Measurements from ENCODE around the gene FAIM. TPM values are rescaled to one million over a fixed set of nuclear protein-coding genes. Genes with fewer than 3 reads are reported as not detected.
"Not testable (repeated sequence)": the region's sequence is repeated elsewhere in the genome, so short reads cannot be mapped to it uniquely, and the experiment has no call there.

FAIM gene
- polyA plus RNA-seq, 1 of the 3 experiments (the other 2 are of a cell fraction) = 3.0 TPM

GRCh38 chr3:138594935-138595610 is 13.5 kb upstream of the FAIM start:
- H3F3A ChIP-seq (replicated peaks; ENCODE audit: insufficient read depth) = no peaks in the 10 kb centered on the region
- ChIA-PET POLR2A (interaction anchor here (1.0 to 2.7 kb wide), 3 partner anchors 14 to 408 kb away, joined by 3 to 15 read pairs (median 15); partner anchors contain the start of genes ARMC8 and FAIM), CTCF (interaction anchor here (0.6 to 7.5 kb wide), 35 partner anchors 8 to 734 kb away, joined by 3 to 272 read pairs (median 4); partner anchors contain the start of genes FAIM and PIK3CB)
- H3K36me3 ChIP-seq (replicated peaks in 1 of 2; ENCODE audit: control insufficient read depth in 1 of 2, insufficient read depth in 2 of 2, low read length in 1 of 2) = peaks cover 0 to 5% of the 10 kb centered on the region in 2 experiments
- no peaks in the 10 kb centered on the region for H3K79me2 ChIP-seq (ENCODE audit: insufficient read depth)
- no peak overlapping the region for H2AFZ ChIP-seq (ENCODE audit: low read depth)
- H4K20me1 ChIP-seq (ENCODE audit: insufficient read depth) = no peaks in the 10 kb centered on the region
- no peaks in the 10 kb centered on the region for H3K9me3 ChIP-seq
- peaks cover 0 to 7% of the 10 kb centered on the region in 2 experiments; a peak in 2 of 4 replicates for H3K4me1 ChIP-seq (ENCODE audit: control insufficient read depth in 1 of 2, insufficient read depth in 2 of 2, low read depth in 1 of 2, low read length in 1 of 2)
- TF ChIP-seq FOSL2 (IDR thresholded peaks at IDR 0.05; ENCODE audit: borderline replicate concordance, low read depth) = no peak
- no peak for TF ChIP-seq SMC3 (IDR thresholded peaks at IDR 0.05; ENCODE audit: low read depth, low read length)
- no peak for TF ChIP-seq JUND (IDR thresholded peaks at IDR 0.05)
- TF ChIP-seq, protein P1, sequence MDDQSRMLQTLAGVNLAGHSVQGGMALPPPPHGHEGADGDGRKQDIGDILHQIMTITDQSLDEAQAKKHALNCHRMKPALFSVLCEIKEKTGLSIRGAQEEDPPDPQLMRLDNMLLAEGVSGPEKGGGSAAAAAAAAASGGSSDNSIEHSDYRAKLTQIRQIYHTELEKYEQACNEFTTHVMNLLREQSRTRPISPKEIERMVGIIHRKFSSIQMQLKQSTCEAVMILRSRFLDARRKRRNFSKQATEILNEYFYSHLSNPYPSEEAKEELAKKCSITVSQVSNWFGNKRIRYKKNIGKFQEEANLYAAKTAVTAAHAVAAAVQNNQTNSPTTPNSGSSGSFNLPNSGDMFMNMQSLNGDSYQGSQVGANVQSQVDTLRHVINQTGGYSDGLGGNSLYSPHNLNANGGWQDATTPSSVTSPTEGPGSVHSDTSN (IDR thresholded peaks at IDR 0.05) = no peak
- TF ChIP-seq ZBTB33 (IDR thresholded peaks at IDR 0.05; ENCODE audit: borderline replicate concordance, low read depth) = no peak
- no peak for TF ChIP-seq RFX5 (IDR thresholded peaks at IDR 0.05; ENCODE audit: low read length)
- no peak for TF ChIP-seq POLR2AphosphoS5 (IDR thresholded peaks at IDR 0.05; ENCODE audit: low read depth, low read length)
- TF ChIP-seq RAD21 (IDR thresholded peaks at IDR 0.05; ENCODE audit: low read length) = no peak
- TF ChIP-seq IRF3 (IDR thresholded peaks at IDR 0.05; ENCODE audit: low read depth, low read length) = no peak
- no peak for TF ChIP-seq EP300 (IDR thresholded peaks at IDR 0.05; ENCODE audit: borderline replicate concordance in 1 of 2, low read depth in 1 of 2, low read length in 1 of 2)
- TF ChIP-seq, protein P2, sequence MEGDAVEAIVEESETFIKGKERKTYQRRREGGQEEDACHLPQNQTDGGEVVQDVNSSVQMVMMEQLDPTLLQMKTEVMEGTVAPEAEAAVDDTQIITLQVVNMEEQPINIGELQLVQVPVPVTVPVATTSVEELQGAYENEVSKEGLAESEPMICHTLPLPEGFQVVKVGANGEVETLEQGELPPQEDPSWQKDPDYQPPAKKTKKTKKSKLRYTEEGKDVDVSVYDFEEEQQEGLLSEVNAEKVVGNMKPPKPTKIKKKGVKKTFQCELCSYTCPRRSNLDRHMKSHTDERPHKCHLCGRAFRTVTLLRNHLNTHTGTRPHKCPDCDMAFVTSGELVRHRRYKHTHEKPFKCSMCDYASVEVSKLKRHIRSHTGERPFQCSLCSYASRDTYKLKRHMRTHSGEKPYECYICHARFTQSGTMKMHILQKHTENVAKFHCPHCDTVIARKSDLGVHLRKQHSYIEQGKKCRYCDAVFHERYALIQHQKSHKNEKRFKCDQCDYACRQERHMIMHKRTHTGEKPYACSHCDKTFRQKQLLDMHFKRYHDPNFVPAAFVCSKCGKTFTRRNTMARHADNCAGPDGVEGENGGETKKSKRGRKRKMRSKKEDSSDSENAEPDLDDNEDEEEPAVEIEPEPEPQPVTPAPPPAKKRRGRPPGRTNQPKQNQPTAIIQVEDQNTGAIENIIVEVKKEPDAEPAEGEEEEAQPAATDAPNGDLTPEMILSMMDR (IDR thresholded peaks at IDR 0.05) = no peak
- TF ChIP-seq EZH2phosphoT487 (IDR thresholded peaks at IDR 0.05; ENCODE audit: borderline replicate concordance, low read depth) = no peak
- no peak for TF ChIP-seq REST (IDR thresholded peaks at IDR 0.05; ENCODE audit: low read depth, low read length)
- H3K4me3 ChIP-seq (ENCODE audit: low read depth in 2 of 2, low read length in 1 of 2) = peak overlapping the region; percentile 79 to 92; a peak in 3 of 4 replicates
- no peaks in the 10 kb centered on the region for H3K27me3 ChIP-seq (ENCODE audit: insufficient read depth)
- no peak overlapping the region for H3K9ac ChIP-seq
- H3K9me2 ChIP-seq = no peaks in the 10 kb centered on the region
- peak overlapping the region; percentile 90 for H3K4me2 ChIP-seq
- 31% methylated on average over 6 of the region's 6 CpGs for WGBS (ENCODE audit: low lambda C conversion rate)
- no peak overlapping the region; a peak in 1 of 4 replicates for H3K27ac ChIP-seq (ENCODE audit: low read depth in 2 of 2, low read length in 1 of 2)
- no peak for DNase-seq

DNA sequence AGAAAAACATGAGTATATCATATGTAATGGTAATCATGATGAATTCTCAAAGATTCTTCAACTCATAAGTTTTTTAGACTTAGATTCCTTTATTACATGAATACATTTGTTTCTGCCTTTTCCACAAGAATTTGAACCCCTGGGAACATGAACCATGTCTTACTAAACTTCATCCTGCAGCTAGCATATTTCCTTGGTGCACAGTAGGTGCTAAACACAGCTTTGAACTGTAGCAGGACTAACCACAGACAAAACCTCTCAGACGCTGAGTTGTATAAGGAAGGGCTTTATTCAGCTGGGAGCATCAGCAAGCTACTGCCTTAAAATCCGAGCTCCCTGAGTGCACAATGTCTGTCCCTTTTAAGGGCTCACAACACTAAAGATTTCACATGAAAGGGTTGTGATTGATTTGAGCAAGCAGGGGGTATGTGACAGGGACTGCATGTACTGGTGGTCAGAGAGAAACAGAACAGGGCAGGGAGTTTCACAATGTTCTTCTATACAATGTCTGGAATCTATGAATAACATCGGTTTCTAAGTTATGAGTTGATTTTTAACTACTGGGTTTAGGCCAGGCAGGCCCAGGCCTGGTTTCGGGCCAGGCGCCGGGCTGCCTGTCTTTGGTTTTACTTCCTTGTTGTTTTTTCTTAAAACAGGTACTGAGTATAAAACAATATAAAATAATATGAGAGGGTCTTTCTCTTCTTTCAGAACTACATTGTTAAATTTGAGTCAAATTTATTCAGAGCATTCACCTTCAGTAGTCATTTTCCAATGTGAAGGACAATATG is 11.2 kb upstream of the FAIM start:
- H3K9ac ChIP-seq; DNase-seq; H3K4me1 ChIP-seq (ENCODE audit: control insufficient read depth in 1 of 2, insufficient read depth in 2 of 2, low read depth in 1 of 2, low read length in 1 of 2); H3K9me2 ChIP-seq; H3K4me2 ChIP-seq; H3K4me3 ChIP-seq (ENCODE audit: low read depth in 2 of 2, low read length in 1 of 2); H3K9me3 ChIP-seq; H3F3A ChIP-seq (replicated peaks; ENCODE audit: insufficient read depth); H4K20me1 ChIP-seq (ENCODE audit: insufficient read depth); H3K36me3 ChIP-seq (replicated peaks in 1 of 2; ENCODE audit: control insufficient read depth in 1 of 2, insufficient read depth in 2 of 2, low read length in 1 of 2); H3K79me2 ChIP-seq (ENCODE audit: insufficient read depth); H2AFZ ChIP-seq (ENCODE audit: low read depth); H3K27ac ChIP-seq (ENCODE audit: low read depth in 2 of 2, low read length in 1 of 2); H3K27me3 ChIP-seq (ENCODE audit: insufficient read depth); POLR2A ChIA-PET: not testable (repeated sequence)
- 72% methylated on average over 6 of the region's 6 CpGs for WGBS (ENCODE audit: low lambda C conversion rate)
- CTCF ChIA-PET = interaction anchor here (1.1 to 4.8 kb wide), 2 partner anchors 318 to 326 kb away, joined by 6 to 51 read pairs; no protein-coding TSS in a partner anchor

All from SK-N-SH (cell line).